Mucosa of descending colon (tissue), 3 donors: Measurements from ENCODE around the gene NINJ2. TPM values are rescaled to one million over a fixed set of nuclear protein-coding genes. Genes with fewer than 3 reads are reported as not detected.
A peak's percentile ranks its signal among the peaks of the same experiment; 100 is the strongest.

Source experiments
- ATAC-seq: fragments of 200-7000 bp; cut with Tn5 transposase; one replicate; pipeline ENCODE4 v1.9.1; 2020; ENCODE audit warnings: mild to moderate bottlenecking, moderate library complexity
- DNase-seq, 3 donors: peaks; one replicate each; pipeline ENCODE4 v3.0.0-alpha.2; 2020
- H3K36me3 ChIP-seq: fragments of 200-600 bp; one replicate; pipeline ENCODE4 v1.8.0; 2021; ENCODE audit warnings: low read depth, mild to moderate bottlenecking
- H3K4me1 ChIP-seq: fragments of 200-600 bp; one replicate; pipeline ENCODE4 v1.8.0; 2021; ENCODE audit warnings: low read depth, mild to moderate bottlenecking
- H3K4me3 ChIP-seq: fragments of 200-600 bp; one replicate; pipeline ENCODE4 v1.8.0; 2021; ENCODE audit warnings: mild to moderate bottlenecking
- H3K9me3 ChIP-seq: fragments of 200-600 bp; one replicate; pipeline ENCODE4 v1.8.0; 2021; ENCODE audit warnings: mild to moderate bottlenecking
- intact Hi-C, 2 donors: fragments of 100-400 bp; cut with DNase I in 1 of 2; cut with micrococcal nuclease in 1 of 2; formaldehyde crosslinking; loops; one replicate each; pipeline versions ENCODE4 v1.11.0 to v1.11.1; 2022; cut with DNase I, micrococcal nuclease
- total RNA-seq, 3 donors: library from RNA; stranded (reverse); fragmentation: NEBNext Ultra II Directional in 2 of 3; extraction: Animal tissue kit (Norgen Biotek cat#: 25700) in 2 of 3; gene quantifications; one replicate each; pipeline versions ENCODE4 v1.2.1 to v1.2.4, GENCODE V29; 2021 to 2023
- TF ChIP-seq, protein P1 (sequence below): fragments of 200-600 bp; IDR thresholded peaks from one replicate; pipeline ENCODE4 v1.8.0; 2022; ENCODE audit warnings: antibody characterized with exemption, mild to moderate bottlenecking
- donor health status: DM: no; HTN: no; CAD: no; lungs with moderate emphysema.
- donor health status: DM: no; HTN: no; CAD: no.
- donor health status: DM: no; HTN: yes; CAD: no.

NINJ2 gene
- total RNA-seq, 3 donors from 2014 or later = 3.6 to 5.2 (median 3.8) TPM

DNA sequence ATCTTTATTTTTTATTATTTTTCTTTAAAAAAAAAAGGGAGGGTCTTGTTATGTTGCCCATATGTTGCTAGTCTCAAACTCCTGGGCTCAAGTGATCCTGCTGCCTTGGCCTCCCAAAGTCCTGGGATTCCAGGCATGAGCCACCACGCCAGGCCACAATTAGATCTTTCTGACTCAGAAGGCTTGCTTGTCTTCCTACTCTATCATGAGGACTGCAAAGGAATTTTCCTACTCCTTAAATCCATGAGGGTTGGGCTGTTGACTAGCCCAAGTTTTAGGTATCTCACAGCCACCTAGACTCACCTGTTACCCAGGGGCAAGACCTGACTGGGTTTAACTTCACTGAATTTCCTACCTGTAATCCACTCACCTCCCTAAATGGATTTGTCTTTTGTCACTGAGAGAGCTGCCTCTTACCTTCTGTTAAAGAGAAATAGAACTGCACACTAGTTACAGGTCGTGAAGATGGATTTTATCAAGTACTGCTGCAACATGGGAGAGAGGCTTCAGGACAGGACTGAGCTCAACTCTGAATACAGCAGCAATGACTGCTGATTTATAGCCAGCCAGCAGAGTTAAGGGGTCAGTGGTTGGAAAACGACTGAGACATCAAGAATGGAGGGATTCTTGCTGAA lies 131.2 kb downstream of the NINJ2 start:
- ATAC-seq (no peak), DNase-seq (no peak)
- intact Hi-C loops = no loop called here
- Histone ChIP-seq H3K36me3 (no peaks in the 10 kb centered on the region), H3K4me3 (no peak overlapping the region), H3K4me1 (peaks cover 4% of the 10 kb centered on the region), H3K9me3 (no peaks in the 10 kb centered on the region)
- TF ChIP-seq, protein P1, sequence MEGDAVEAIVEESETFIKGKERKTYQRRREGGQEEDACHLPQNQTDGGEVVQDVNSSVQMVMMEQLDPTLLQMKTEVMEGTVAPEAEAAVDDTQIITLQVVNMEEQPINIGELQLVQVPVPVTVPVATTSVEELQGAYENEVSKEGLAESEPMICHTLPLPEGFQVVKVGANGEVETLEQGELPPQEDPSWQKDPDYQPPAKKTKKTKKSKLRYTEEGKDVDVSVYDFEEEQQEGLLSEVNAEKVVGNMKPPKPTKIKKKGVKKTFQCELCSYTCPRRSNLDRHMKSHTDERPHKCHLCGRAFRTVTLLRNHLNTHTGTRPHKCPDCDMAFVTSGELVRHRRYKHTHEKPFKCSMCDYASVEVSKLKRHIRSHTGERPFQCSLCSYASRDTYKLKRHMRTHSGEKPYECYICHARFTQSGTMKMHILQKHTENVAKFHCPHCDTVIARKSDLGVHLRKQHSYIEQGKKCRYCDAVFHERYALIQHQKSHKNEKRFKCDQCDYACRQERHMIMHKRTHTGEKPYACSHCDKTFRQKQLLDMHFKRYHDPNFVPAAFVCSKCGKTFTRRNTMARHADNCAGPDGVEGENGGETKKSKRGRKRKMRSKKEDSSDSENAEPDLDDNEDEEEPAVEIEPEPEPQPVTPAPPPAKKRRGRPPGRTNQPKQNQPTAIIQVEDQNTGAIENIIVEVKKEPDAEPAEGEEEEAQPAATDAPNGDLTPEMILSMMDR = no peak

DNA sequence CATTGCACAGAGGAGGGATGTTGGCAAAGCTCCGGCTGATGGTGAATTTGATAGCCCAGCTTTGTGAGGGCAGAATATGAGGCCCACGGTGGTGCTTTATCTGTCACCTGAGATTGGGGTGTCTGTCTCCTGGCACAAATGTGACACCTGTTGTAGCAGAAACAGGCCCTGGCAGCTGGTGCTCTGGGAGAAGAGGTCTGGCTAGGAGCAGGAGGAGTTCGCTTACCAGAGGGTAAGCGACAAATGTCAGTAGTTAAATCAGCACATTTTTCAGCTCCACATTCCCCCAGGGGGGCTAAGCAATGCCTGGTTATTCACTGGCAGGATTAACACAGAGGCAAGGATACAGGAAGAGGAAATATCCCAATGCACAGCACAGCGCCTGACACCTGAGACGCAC lies 132.4 kb downstream of the NINJ2 start:
- H3K36me3 ChIP-seq = no peaks in the 10 kb centered on the region
- DNase-seq (no peak), ATAC-seq (no peak)
- intact Hi-C loops = no loop called here
- TF ChIP-seq, protein P1 = no peak
- H3K9me3 ChIP-seq = no peaks in the 10 kb centered on the region
- no peak overlapping the region for H3K4me3 ChIP-seq
- no peaks in the 10 kb centered on the region for H3K4me1 ChIP-seq

GRCh38 chr12:530308-530707 lies 132.9 kb downstream of the NINJ2 start:
- TF ChIP-seq, protein P1 = no peak
- ATAC-seq (peak; percentile 87), DNase-seq (no peak)
- Histone ChIP-seq H3K9me3 (no peaks in the 10 kb centered on the region), H3K4me1 (no peaks in the 10 kb centered on the region), H3K36me3 (no peaks in the 10 kb centered on the region), H3K4me3 (no peak overlapping the region)
- intact Hi-C loops = no loop called here

GRCh38 chr12:527729-528128 lies 135.5 kb downstream of the NINJ2 start:
- TF ChIP-seq, protein P1 = no peak
- DNase-seq (no peak), ATAC-seq (no peak)
- peaks cover 5% of the 10 kb centered on the region for H3K4me1 ChIP-seq
- no peaks in the 10 kb centered on the region for H3K36me3 ChIP-seq
- no peaks in the 10 kb centered on the region for H3K9me3 ChIP-seq
- intact Hi-C loops = no loop called here
- H3K4me3 ChIP-seq = no peak overlapping the region

DNA sequence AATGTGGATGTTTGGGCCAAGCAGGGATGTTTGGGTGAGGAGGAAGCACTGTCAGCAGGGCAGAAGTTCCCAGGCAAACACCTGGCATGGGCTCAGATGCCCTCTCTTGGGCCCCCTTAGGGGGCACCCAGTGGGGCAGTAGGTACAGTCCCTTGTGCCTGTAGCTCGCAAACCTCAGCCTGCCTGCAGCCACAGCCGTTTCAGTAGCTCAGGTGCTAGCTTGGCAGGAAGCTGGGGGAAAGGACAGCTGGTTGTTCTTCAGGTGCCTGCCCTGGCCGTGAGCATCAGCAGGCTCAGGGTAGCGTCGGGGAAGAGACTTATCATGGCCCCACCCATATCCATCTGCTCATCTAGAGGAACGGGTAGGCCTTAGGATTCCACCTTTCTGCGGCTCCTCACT lies 136.0 kb downstream of the NINJ2 start:
- TF ChIP-seq, protein P1 = no peak
- ATAC-seq (peak; percentile 28), DNase-seq (no peak)
- intact Hi-C loops = no loop called here
- Histone ChIP-seq H3K36me3 (no peaks in the 10 kb centered on the region), H3K9me3 (no peaks in the 10 kb centered on the region), H3K4me3 (no peak overlapping the region), H3K4me1 (peaks cover 5% of the 10 kb centered on the region)

DNA sequence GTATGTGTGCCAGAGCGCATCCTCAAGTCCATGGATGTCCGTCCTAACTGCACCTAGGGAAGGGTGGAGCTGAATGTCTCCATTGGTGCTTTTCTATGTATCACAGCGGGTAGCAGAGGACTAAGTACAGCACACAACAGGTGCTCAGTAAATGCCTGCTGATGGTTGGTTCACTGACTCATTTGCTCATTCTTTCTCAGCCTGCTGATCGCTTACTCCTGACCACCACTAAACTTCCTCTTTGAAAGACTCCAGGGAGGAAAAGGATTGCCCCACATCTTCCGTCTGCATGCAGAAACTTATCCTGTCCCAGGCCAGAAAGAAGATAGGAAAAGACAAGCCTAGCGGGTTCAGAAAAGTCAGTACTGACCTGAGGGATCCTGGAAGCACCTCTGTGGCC lies 137.2 kb downstream of the NINJ2 start:
- H3K4me1 ChIP-seq = peaks cover 5% of the 10 kb centered on the region
- H3K4me3 ChIP-seq = no peak overlapping the region
- DNase-seq (no peak), ATAC-seq (no peak)
- TF ChIP-seq, protein P1 = no peak
- H3K36me3 ChIP-seq = no peaks in the 10 kb centered on the region
- intact Hi-C loops = no loop called here
- H3K9me3 ChIP-seq = no peaks in the 10 kb centered on the region
